ENCODE measurements around the gene AHDC1.

The AHDC1 gene

DNA sequence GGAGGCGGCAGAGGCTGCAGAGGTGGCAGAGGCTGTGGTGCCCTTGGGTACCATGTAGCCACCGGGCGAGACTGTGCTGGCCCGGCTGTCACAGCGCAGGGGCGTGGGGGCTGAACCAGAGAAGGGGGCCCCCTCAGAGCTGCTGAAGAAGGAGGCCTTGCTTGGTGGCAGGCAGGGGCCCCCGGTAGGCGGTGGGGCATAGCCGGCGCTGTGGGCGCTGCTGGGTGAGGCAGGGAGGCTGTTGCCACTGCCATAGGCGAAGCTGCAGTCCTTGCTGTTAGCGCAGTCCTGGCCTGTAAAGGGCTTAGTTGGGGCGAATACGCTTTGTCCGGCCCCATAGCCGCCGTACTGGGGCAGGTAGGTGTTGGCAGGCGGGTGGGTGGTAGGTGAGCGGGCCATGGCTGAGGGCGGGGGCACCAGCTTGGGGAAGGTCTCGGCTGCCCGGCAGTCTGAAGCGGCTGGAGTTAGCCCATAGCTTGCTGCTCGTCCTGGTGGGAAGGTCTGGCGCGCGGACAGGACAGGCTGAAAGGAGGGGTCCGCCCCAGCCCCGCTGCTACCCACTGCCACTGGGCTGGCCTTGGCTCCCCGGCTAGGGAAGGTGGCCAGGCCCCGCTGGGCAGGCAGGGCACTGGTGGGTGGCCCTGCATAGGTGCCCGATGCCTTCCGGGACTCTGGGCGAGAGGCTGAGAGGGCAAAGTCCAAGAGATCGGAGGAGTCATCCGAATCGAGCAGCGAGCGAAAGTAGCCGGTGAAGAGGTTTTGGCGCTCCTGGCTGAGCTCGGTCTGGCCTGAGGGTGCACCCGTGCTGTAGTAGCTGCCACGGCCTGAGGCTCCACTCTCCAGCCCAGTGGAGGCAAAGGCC lies 54.9 kb downstream of the AHDC1 start:
- DNase-seq (ENCODE audit: low spot score): no peak
- TF ChIP-seq CTCF (IDR thresholded peaks at IDR 0.05; ENCODE audit: extremely low read depth, missing control alignments): no peak

GRCh38 chr1:27548136-27548853 lies 55.6 kb downstream of the AHDC1 start:
- TF ChIP-seq CTCF (IDR thresholded peaks at IDR 0.05; ENCODE audit: extremely low read depth, missing control alignments): no peak
- DNase-seq (ENCODE audit: low spot score): no peak

DNA sequence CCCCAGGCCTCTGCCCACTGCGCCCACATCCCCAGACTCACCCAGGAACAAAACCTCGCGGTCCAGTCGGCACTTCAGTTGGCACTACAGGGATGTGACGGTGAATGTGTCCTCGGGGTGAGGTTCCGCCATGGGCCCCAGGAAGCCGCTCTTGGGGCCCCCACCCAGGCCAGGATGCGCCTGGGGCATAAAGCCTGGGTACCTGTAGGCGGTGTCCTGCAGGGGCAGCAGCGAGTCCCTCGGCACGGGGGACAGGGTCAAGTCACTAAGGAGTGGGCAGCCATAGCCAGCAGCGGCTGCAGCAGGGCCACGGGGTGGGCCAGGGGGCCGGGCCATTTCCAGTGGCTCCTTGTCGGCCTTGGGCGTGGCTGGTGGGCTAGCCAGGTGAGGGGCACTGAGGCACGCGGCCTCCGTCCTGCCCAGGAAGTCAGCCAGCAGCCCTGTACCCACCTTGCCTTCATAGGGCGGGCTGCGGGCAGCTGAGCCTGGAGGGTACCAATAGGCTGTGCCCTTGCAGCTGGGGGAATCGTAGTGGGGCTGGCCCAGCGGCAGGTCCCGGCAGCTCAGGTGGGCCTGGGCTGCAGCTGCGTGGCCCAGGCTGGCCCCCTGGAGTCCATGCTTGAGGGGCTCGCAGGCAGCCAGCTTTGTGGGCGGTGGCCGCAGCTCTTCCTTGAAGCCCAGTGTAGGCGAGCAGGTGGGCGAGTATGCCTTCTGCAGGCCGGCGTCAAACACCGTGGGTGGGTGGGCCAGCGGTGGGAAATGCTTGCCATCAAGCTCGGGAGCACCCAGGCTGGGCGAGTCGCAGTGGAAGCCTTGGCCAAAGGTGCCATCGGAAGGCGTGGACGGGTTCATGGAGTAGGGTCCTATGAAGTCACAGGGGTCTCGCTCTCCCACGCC lies 56.5 kb downstream of the AHDC1 start:
- TF ChIP-seq CTCF (IDR thresholded peaks at IDR 0.05; ENCODE audit: extremely low read depth, missing control alignments): no peak
- no peak for DNase-seq (ENCODE audit: low spot score)

DNA sequence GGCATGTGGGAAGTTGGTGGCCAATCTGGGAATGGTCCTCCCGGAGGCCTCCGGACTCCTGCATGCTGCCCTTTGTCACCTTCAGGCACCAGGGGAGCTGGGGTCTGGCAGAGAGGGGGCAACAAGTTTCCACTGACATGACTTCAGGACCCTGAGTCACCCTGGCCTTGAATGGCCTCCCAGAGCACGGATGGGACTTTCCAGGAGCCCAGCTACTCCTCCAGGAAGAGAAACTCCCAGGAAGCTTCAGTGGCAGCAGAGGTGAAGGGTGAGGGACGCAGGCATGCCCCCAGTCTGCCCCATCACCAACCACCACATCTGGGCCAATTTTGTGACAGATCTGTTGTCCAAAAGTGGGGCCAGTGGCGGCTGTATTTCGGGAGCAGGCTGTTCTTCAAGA lies 58.1 kb downstream of the AHDC1 start:
- no peak for DNase-seq (ENCODE audit: low spot score)
- TF ChIP-seq CTCF (IDR thresholded peaks at IDR 0.05; ENCODE audit: extremely low read depth, missing control alignments): no peak

DNA sequence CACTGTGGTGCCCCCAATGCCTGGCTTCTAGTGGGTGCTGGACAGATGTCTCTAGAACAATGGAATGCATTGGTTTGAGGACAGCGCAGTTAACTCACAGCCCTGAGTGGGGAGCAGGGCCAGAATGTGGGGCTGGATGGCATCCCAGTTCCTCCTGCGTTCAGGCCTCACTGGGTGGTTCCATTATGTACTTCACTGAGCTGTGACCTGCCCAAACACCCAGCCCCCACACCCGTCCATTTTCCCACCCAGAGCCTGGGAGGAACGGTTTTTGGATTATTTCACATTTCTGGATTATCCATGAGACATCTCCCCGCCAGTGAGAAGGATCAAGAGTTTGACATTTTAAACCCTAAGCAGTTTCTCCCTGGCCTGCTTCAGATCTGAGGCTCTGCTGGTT lies 58.7 kb downstream of the AHDC1 start:
- no peak for DNase-seq (ENCODE audit: low spot score)
- no peak for TF ChIP-seq CTCF (IDR thresholded peaks at IDR 0.05; ENCODE audit: extremely low read depth, missing control alignments)

DNA sequence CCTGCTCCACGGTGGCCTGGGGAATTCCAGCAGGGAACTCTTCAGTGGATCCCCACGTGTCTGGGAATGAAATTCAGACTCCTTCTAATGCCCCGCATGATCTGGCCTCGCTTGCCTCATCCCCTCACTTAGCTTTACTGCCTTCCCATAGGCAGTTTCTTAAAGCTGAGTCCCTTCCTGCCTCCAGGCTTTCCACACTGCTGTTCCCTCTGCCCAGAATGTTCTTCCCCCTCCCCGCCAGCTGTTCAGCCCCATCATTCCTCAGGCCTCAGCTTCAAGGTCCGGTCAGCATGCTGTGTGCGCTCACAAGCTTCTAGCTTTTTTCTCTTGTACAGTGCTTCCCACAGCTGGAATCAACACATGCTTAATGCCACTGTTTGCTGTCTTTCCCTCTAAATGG lies 59.1 kb downstream of the AHDC1 start:
- TF ChIP-seq CTCF (IDR thresholded peaks at IDR 0.05; ENCODE audit: extremely low read depth, missing control alignments): no peak
- DNase-seq (ENCODE audit: low spot score): no peak

Measured in GM20000 (cell line).